ENCODE data around the gene COL20A1.

COL20A1 gene

DNA sequence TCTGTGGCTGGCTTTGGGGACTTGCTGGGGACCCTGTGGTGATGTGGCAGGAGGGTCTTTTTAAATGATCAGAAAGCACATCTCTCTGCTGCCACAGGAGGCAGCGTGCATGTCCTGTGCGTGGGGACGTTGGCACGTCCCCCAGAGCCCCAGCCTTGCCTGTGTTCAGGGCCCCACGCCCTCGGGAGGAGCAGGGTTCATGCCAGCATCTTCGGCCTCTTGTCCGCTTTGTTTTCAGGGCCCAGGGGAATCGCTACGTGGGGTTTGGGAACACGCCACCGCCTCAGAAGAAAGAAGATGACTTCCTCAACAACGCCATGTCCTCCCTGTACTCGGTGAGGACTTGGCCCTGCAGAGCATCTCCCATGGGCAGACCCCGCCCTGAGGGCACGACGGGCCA, 14.3 kb upstream of the COL20A1 start:
- no peak for DNase-seq (ENCODE audit: low read depth)

DNA sequence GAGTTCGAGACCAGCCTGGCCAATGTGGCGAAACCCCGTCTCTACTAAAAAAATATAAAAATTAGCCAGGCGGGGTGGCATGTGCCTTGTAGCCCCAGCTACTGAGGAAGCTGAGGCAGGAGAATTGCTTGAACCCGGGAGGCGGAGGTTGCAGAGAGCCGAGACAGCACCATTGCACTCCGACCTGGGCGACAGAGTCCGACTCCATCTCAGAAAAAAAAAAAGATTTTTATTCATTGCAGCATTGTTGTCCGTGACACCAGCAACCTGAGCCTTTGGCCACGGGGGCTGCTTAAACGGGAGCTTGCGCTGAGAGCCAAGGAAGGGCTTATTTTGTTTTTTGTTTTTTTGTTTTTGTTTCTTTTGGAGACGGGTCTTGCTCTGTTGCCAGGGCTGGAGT, 13.1 kb upstream of the COL20A1 start:
- no peak for DNase-seq (ENCODE audit: low read depth)

DNA sequence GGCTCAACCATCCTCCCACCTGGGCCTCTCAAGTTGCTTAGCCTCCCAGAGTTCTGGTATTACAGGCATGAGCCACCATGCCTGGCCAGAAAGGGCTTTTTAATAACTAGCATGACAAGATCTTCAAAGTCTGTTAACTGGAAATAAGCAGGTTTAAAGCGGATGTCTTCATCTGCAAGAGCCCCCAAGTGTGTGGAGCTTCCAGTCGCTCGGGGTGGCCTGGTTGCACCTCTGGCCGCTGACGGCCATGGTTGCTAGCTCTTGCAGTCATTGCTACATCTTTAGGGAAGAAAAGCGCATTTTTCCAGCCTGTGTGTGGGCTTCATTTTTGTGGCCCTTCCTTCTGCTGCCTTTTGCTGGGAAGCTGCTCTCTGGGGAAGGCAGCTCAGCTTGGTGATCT, 12.6 kb upstream of the COL20A1 start:
- DNase-seq (ENCODE audit: low read depth) = no peak

DNA sequence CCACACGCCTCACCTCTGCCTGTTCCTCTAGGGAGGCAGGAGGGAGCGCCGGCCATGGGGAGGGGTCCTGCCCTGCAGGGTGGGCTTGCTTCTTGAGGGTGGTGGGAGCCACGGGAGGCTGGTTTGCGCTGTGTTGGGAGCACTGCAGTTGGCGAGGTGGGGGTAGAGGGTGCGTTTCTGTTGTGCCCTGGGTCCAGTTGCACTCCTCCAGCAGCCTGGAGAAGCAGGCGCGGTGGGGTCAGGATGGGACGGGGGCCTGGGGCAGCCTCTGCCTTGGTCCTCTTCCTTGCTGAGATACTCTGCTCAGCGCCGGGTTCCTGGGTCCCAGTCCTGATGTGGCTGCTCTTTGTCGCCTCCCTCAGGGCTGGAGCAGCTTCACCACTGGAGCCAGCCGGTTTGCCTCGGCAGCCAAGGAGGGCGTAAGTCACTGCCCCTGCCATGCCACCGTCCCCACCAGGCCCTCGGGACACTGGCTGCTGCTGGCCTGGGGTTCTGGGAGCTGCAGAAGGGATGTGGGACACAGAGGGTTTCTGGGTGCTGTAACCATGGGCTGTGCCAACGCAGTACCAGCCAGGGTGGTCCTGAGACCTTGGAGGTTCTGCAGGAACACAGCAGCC, 11.9 kb upstream of the COL20A1 start:
- DNase-seq (ENCODE audit: low read depth) = no peak

DNA sequence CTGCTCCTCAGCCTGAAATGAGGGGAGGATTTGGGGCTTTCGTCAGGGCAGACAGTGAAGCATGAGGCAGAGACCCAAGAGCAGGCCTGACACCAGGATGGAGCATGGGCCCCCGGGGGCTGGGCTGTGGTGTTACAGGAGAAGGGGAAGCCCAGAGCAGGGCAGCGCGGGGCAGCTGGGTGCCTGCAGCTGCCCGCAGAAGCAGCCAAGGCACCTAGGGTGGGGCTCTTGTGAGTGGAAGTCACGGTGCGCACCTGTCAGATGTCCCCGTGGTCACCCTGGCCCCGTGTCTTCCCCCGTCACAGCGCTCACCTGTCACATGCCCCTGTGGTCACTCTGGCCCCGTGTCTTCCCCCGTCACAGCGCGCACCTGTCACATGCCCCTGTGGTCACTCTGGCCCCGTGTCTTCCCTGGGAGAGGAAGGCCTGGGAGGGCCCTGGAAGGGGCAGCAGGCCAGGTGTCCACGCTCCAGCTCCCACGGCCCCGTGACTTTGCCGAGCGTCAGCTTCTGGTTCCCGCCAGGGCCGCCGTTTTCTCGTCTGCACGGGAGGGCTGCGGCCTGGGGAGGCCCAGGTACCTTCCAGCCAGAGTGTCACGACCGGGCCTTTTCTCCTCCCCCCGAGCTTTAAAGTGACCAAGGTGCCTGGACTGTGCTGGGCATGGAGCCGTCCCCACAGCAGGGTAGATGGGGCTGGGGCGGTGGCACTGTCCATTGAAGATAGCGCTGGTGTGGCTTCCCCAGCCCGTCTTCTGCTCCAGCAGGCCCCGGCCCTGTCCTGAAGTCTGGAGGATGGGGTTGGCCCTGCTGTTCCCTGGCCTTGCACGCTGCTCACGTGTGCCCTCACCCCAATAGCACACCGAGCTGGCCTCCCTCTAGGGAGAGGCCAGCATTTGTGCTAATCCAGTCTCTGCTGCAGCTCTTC, 11.0 kb upstream of the COL20A1 start:
- no peak for DNase-seq (ENCODE audit: low read depth)

DNA sequence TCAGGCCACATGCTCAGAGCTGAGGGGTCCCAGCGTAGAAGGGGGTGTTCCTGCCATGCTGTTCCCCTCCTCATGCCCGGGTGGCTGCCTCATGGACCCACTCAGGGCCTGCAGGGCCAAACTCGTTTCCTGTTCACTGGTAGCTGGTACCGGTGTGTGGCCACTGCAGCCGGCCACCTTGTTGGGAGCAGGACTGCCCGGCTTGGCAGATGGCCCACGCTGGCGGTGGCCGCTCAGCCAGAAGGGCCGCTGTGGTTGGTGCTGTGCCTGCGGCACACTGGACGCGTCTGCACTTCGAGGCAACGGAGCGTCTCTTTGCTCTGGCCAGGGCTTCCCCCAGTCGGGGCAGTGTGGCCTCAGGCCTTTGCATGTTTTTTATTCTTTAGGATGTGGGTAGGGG, 10.0 kb upstream of the COL20A1 start:
- DNase-seq (ENCODE audit: low read depth) = no peak

DNA sequence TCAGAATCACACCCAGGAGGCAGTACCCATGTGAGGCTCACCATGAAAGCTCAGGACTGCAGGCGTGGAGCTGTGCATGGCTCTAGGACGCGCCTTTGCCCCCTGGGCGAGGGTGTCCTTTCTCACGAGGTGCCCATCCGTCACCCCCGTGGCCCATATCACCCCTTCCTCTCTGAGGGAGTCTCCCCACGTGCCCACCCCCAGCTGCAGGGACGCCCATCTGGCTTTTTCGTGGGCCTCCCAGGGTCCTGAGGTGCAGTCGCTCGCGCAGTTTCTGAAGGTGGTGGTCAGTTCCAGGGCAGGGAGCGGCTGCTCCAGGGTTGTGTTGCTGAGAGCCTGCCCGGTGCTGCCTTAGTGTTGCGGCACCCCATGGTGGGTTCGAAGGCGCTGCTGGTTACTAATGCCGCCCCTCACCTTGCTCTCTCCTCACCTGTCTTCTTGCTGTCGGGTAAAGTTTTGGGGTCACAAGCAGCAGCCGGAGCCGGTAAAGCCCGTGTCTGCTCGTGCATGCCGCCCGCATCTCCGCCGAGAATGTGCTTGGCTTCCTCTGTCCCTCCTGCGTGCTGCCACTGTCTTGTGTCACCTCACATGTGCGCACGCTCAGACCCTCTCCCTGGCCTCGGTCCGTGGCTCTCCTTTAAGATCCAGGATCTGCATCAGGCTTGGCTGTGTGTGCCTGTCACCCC, 9.4 kb upstream of the COL20A1 start:
- DNase-seq (ENCODE audit: low read depth) = no peak

DNA sequence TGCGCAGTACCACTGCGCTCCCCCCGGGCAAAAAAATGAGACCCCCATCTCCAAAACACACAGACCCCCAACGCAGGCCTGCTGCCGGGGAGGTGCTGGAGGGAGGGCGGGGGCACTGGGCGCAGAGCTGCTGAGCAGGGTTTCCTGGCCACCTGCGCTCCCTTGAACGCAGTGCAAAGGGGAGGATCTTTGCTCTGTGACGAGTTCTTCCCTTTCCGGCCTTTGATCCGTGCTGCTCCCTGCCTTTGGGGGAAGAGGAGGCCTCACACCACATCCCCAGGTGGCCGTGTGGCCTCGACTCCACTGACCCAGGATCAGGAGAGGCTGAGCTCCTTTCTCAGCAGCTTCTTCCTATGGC, 8.9 kb upstream of the COL20A1 start:
- no peak for DNase-seq (ENCODE audit: low read depth)

DNA sequence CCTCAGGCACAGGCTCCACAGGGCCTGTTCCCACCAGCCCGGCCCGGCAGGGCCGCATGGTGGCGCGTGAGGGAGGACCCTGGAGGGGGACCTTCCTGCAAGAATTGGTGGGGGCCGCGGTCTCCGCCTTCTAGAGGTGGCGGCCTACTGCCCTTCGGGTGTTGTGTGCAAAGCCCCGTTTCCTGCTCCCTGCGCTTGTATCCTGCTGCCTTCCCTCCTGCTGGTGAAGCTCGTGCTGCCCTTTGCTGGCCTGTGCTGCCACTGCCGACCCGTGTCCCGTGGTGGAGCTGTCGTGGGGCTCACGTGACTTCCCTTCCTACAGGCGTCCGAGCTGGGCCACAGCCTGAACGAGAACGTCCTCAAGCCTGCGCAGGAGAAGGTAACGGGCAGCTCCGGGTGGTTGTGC, 8.4 kb upstream of the COL20A1 start:
- DNase-seq (ENCODE audit: low read depth) = no peak

DNA sequence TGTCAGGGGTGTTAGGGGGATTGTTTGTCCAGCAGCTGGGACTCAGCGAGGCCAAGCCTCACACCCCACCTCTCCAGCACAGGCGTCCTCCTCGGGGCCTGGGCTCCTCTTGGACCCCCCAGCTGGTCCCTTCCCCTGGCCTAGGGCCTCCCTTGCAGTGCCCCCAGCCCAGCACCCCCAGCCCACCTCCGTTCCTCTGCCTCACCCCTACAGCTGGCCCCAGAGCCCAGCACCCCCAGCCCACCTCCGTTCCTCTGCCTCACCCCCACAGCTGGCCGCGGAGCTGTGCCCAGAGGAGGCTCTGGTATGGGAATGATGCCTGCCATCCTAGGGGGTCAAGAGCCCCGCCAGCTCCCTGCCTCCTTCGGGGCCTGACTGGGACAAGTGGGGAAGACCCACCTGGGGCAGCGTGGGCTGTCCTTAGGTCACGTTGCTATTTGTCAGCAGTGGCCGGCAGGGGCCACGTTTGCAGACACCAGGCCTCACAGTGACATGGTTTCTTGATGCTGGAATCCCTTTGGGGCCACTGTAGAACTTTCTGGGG, 7.9 kb upstream of the COL20A1 start:
- no peak for DNase-seq (ENCODE audit: low read depth)

DNA sequence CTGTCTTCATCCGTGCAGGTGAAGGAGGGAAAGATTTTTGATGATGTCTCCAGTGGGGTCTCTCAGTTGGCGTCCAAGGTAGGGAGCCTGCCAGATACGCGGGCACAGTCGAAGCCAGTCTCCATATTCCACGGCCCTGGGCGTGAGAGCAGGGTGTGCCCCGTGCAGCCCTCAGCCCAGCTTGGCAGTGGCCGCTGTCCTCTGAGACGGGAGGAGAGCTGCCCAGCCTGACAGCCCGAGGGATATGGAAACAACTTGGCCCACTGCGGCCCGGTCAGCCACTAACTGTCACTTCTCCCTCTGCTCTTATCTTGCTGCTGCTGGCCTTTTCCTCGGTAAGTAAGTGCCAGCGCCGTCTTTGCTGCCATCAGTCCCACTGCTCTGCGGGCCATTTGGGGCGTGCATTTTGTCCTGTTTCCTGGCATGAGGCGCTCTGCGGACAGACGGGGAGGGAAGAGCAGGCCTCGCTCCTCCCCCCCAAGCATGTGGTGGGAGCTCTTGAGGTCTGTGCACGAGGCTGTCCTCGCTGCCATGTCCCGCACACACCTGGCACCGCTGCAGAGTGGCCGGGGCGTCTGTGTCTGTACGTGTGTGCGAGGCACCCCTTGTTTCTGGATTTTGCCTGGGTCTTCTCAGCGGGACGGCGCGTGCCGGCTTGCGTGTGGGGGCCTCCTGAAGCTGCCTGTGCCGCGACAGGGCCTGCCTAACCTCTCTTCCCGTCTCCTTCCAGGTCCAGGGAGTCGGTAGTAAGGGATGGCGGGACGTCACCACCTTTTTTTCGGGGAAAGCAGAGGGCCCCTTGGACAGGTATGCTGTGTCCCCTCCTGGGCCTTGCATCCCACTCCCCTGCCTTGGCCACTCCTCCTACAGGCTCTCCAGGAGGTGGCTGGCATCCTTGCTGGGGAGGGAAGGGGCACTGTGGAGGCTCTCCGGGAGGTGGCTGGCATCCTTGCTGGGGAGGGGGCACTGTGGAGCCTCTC, 7.1 kb upstream of the COL20A1 start:
- DNase-seq (ENCODE audit: low read depth) = no peak

DNA sequence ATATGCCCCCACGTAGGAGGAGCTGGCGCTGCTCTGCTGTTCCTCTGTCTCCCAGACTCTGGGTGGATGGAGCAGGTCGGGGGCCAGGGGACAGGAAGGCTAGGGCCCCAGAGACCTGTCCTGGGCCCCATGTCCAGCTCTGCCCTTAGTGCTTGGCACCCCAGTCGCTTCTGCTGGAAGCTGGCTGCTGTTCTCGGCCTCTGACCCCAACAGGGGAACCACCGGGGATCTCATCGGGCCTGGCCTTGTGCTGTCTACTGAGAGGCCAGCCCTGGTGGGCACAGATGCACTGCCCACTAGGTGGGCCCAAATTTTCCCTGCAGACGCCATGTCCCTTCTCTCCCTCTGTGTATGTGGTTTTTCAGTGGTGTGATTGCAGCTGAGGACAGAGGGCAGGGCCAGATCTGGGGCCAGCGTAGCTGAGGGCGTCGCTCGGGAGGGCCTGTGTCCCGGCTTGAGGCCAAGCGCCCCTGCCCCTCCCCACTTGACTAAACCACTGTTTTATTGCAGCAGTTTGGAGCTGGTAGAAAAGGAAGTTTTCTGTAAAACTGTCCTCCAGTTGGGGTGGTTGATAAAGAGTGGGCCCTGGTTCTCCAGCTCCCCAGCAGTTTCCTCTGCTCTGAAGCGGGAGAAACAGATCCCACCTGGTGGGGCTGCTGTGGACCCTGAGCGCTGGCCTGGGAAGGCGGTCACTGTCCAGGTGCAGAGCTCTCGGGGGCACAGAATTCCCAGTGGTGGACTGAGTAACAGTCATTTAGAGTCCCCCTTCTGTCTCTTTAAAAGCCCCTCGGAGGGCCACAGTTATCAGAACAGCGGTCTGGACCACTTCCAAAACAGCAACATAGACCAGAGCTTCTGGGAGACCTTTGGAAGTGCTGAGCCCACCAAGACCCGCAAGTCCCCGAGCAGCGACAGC, 5.9 kb upstream of the COL20A1 start:
- DNase-seq (ENCODE audit: low read depth) = no peak

DNA sequence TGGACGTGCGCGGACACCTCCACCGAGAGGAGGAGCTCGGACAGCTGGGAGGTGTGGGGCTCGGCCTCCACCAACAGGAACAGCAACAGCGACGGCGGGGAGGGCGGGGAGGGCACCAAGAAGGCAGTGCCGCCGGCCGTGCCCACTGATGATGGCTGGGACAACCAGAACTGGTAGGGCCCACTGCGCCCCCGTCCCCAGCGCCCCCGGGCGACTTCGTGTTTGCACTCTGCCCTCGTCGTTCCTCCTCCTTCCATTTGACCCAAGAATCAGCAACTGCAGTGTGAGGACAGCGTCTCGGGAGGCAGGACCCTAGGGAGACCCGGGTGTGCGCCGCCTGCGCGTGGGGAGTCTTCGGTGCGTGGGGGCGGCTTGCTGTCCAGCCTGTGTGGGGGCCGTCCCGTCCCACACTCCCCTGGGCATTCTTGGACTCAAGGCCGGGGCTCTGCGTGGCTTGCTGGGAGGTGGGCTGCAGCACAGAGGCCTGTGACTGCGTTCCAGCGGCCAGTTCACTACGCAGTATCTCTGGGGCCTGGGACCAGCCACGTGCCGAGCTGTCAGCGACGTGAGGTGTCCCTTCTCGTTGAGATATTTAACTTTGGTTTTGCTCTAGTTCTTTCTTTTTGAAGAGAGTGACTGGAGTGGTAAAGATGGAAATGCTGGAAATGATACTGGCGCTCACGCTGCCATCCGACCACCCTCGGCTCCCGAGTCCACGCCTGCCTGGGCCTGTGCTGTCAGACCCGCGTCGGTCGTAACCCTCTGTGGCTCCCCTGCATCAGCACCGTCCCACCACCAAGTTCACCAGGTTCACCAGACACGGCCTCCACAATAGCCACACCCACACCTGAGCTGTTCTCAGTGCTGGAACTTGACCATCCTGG, 5.0 kb upstream of the COL20A1 start:
- no peak for DNase-seq (ENCODE audit: low read depth)

DNA sequence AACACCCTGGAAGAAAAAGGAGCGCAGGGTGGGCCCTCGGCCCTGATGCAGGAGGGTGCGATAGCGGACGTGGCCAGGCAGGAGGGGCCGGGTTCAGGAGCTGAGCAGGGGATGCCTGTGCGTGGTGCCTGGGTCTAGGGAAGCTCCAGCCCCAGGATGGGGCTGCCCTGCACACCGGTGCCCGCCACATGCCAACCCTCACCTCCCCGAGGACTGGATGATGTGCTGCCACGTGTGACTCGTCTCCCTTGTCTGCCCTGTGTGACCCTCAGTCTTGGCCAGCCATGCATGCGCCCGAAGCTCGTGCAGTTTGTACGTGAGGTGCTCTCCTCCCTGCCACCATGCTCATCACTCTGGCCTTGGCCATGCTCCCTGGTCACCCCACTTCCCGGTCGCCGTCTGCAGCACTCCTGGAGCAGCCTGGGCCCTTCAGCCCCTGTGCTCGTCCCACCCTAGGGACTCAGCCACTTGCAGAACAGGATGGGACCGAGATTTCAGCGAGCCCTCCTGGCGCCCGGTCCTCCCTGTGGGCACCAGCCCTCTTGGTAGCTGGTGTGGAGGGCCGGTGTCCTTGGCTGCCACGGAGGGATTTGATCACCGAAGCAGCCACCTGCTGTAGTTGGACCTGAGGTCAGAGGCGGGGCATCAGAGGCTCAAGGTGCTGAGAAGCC, 4.3 kb upstream of the COL20A1 start:
- no peak for DNase-seq (ENCODE audit: low read depth)

DNA sequence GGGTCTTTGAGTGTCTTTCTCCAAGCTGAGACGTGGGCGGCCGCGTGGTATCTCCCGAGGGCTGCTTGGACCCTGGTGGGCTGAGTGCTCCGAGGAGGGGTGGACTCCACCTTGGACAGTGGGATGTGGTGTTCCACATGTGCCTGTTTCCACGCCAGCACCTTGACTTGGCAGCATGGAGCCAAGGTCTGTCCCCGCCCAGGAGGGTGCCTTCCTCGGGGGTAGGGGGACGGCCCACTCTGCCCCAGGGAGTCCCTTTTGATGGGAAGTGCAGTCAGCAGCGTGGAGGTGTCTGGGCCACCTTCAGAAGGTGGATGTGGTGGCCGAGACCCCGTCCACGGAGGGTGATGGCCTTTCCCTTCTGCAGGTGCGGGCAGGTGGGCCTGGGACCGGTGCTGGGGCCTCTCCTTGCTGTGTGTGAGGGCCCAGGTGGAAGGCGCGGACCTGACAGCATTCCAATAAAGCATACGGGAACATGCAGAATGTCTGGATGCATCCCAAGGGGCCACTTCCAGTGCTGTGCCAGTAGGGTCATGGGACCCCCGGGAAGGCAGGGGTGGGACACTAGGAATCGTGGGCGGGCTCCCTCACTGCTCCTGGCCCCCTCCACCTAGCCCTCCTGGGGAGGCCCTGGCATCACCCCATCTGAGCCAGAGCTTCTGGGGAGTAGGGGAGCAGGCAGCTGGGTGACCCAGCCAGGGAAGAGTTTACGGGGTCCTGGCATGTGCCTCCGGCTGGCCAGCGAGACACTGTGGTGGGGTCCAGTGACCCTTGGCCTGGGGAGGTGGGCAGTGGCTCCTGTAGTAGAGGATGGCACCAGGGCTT, 3.5 kb upstream of the COL20A1 start:
- no peak for DNase-seq (ENCODE audit: low read depth)

DNA sequence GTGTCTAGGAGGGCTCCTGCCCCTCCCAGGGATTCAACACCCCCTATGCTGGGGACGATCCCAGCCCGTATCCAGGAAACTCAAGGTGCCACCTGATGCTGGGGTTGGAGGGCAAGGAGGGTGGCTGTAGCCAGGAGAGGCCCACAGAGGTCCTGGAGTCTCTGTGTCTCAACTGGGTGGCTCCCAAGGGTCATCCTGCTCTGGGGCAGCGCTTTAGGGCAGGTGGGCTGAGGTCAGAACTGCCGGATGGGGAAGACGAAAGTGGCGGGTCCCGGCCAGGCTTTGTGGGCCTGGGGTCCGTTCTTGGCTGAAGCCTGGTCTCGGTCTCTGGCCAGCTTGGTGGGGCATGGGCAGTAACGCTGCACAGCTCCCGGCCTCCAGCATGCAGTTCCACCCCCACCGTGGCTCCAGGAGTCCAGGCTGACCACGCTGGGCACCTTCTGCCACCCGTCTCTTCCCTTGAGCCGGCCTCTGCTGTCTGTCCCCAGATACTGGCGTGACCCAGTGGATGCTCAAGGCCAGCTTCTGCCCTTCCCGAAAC, 2.8 kb upstream of the COL20A1 start:
- no peak for DNase-seq (ENCODE audit: low read depth)

DNA sequence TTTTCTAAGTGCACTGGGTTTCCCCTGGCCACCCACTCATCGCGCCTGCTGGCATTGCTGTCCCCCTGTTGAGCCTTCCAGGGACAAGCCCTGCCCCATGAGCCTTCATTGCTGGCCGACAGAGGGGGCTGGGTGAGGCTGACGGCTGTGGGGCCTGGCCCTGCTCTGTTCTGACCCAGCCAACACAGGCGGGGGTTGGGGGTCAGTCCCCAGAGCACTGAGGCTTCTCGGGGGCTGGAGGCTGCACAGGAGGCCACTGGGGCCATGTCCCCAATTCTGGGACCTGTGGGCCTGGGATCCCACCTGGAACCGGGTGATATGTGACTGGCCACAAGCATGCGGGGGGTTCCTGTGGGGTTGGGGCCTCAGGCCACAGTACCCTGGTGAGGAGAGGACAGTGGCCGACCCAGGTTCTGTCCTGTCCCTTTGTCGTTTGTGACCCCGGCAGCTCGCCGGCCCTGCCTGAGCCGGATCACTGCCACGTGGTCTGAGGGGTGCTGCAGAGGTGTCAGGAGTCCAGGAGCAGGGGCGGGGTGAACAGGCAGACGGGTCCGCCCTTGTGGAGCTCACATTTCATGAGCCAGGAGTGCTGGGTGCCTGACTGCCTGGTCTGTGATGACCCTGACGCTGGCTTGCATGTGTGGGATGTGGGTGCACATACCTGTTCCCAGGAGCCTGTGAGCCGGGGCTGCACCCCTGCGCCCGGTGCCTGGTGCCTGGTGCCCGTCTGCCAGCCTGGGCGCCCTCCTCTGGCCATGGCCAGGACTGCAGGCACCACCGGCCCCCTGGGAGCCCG, 2.1 kb upstream of the COL20A1 start:
- DNase-seq (ENCODE audit: low read depth) = peak; percentile 52
